PFSK-1 (cell line): Measurements from ENCODE around the gene GSK3B.

Source experiments
- FOXP2 ChIP-seq: optimal IDR thresholded peaks from 2 replicates; pipeline ENCODE3; 2011; ENCODE audit warnings: borderline replicate concordance, control low read depth, inconsistent platforms; ENCODE audit not compliant: insufficient read depth; ENCODE audit errors: extremely low read length, extremely low read depth
- POLR2AphosphoS5 ChIP-seq: IDR thresholded peaks from 2 replicates; pipeline ENCODE4 v1.6.1; 2012; ENCODE audit warnings: low read depth, mild to moderate bottlenecking, control low read depth, low read length, moderate library complexity
- SIN3A ChIP-seq: IDR thresholded peaks from 2 replicates; pipeline ENCODE4 v1.6.1; 2012; ENCODE audit warnings: mild to moderate bottlenecking, low read length, moderate library complexity, borderline replicate concordance; ENCODE audit not compliant: insufficient read depth
- TAF1 ChIP-seq: IDR thresholded peaks from 2 replicates; pipeline ENCODE4 v1.6.1; 2012; ENCODE audit warnings: low read length, control low read depth, borderline replicate concordance; ENCODE audit not compliant: insufficient read depth
- TF ChIP-seq, protein P1 (sequence below), 2 experiments: IDR thresholded peaks; 2 replicates each; pipeline versions ENCODE4 v1.6.1 to v1.8.0; 2011 to 2012; ENCODE audit warnings: low read depth in 2 of 2, low read length in 2 of 2, control low read depth in 1 of 2, inconsistent platforms in 1 of 2, mild to moderate bottlenecking in 1 of 2, moderate library complexity in 1 of 2; ENCODE audit not compliant: insufficient read depth in 1 of 2

Gene GSK3B

GRCh38 chr3:119841808-119842471 is 252.3 kb downstream of the GSK3B start:
- no peak for TF ChIP-seq TAF1
- no peak for TF ChIP-seq FOXP2
- TF ChIP-seq SIN3A = no peak
- TF ChIP-seq, protein P1, sequence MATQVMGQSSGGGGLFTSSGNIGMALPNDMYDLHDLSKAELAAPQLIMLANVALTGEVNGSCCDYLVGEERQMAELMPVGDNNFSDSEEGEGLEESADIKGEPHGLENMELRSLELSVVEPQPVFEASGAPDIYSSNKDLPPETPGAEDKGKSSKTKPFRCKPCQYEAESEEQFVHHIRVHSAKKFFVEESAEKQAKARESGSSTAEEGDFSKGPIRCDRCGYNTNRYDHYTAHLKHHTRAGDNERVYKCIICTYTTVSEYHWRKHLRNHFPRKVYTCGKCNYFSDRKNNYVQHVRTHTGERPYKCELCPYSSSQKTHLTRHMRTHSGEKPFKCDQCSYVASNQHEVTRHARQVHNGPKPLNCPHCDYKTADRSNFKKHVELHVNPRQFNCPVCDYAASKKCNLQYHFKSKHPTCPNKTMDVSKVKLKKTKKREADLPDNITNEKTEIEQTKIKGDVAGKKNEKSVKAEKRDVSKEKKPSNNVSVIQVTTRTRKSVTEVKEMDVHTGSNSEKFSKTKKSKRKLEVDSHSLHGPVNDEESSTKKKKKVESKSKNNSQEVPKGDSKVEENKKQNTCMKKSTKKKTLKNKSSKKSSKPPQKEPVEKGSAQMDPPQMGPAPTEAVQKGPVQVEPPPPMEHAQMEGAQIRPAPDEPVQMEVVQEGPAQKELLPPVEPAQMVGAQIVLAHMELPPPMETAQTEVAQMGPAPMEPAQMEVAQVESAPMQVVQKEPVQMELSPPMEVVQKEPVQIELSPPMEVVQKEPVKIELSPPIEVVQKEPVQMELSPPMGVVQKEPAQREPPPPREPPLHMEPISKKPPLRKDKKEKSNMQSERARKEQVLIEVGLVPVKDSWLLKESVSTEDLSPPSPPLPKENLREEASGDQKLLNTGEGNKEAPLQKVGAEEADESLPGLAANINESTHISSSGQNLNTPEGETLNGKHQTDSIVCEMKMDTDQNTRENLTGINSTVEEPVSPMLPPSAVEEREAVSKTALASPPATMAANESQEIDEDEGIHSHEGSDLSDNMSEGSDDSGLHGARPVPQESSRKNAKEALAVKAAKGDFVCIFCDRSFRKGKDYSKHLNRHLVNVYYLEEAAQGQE (IDR thresholded peaks at IDR 0.05; ENCODE audit: insufficient read depth in 1 of 2, low read depth in 2 of 2, low read length in 2 of 2) = no peak
- TF ChIP-seq POLR2AphosphoS5 = no peak

DNA sequence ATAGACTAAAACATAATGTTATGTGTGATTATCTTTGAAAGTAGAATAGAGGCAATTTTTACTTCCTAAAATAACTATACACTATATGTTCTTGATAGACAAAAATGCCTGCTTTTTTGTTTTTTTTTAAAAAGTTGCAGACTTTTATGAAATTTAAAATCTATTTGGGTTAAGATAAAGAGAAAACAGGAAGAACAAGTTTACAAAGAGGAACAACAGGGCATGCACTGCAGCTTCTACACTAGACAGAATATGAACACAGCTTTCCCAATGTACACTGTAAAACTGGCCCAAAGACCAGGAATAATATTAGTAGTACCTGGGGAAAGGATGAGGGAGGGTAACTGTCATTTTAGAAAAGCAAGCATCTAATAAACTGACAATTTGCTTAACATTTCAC is 258.7 kb downstream of the GSK3B start:
- TF ChIP-seq SIN3A (no peak), POLR2AphosphoS5 (no peak)

DNA sequence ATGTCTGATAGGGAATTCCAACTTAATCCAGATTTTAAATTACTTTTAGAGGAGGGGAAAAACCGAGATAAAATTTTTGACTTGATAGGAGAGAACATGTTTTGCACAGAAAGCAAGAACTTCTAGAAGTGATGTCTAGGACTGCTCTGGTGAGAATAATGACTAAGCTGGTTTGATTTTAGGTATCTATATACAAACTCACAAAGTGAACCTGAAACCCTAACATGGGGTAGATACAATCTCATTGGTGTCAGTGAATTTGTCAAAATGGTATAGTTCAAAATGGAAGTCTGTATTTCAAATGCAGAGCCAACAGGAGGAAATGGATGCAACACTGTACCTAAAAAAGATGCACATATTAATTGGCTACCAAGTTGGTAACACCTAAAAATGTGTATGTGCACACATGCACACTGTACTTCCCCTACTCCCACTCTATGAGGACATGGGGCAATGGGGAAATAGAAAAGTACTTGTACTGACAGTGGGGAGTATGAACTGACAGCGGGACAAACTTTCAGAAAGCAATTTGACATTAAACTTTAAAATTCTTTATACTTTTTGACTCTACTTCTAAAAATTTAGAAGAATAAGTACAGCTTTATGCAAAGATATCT is 259.4 kb downstream of the GSK3B start:
- no peak for TF ChIP-seq TAF1
- TF ChIP-seq, protein P1 (IDR thresholded peaks at IDR 0.05; ENCODE audit: insufficient read depth in 1 of 2, low read depth in 2 of 2, low read length in 2 of 2) = no peak
- TF ChIP-seq SIN3A = no peak
- TF ChIP-seq FOXP2 = no peak
- no peak for TF ChIP-seq POLR2AphosphoS5

GRCh38 chr3:119831941-119832371 is 262.3 kb downstream of the GSK3B start:
- TF ChIP-seq POLR2AphosphoS5 (no peak), TAF1 (no peak), FOXP2 (no peak), SIN3A (no peak)
- TF ChIP-seq, protein P1 (IDR thresholded peaks at IDR 0.05; ENCODE audit: insufficient read depth in 1 of 2, low read depth in 2 of 2, low read length in 2 of 2) = no peak

DNA sequence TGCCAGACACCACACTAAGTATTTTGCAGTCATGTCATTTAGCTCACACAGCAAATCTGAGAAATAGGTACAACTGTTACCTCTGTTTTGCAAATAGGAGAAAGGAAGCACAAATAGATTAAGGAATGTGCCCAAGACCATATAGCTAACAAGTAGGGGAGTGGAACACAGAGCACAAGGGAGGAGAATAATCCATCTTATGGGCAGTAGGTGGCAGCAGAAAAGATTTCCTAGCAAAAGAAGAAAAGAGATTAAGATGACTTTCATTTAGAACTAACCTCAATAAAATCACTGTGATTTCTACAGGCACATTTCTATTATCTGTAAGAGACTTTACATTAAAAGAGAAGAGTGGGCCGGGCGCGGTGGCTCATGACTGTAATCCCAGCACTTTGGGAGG is 263.2 kb downstream of the GSK3B start:
- TF ChIP-seq FOXP2 (no peak), POLR2AphosphoS5 (no peak), TAF1 (no peak), SIN3A (no peak)
- TF ChIP-seq, protein P1 (IDR thresholded peaks at IDR 0.05; ENCODE audit: insufficient read depth in 1 of 2, low read depth in 2 of 2, low read length in 2 of 2) = no peak
